HepG2 (cell line): Measurements from ENCODE around the gene ZNF503. TPM values are rescaled to one million over a fixed set of nuclear protein-coding genes. Genes with fewer than 3 reads are reported as not detected.
A peak's percentile ranks its signal among the peaks of the same experiment; 100 is the strongest.

ENCODE experiments used
- CEBPB ChIP-seq: IDR thresholded peaks from 2 replicates; pipeline ENCODE4 v1.6.1; 2011; ENCODE audit warnings: low read depth, low read length, improper control_type of control experiment, borderline replicate concordance
- CREM ChIP-seq, 2 experiments: sonication (generic) in 1 of 2; formaldehyde crosslinking in 1 of 2; IDR thresholded peaks; 2 replicates each; pipeline versions ENCODE4 v1.4.0 to v1.6.1; 2016 to 2020; ENCODE audit warnings: antibody characterized with exemption in 1 of 2, mild to moderate bottlenecking in 1 of 2, missing genetic modification reagents in 1 of 2
- ELF1 ChIP-seq: sonication (generic); formaldehyde crosslinking; IDR thresholded peaks from 2 replicates; pipeline ENCODE4 v1.4.0; 2020; ENCODE audit warnings: missing genetic modification reagents
- GFI1 ChIP-seq: sonication (generic); formaldehyde crosslinking; IDR thresholded peaks from 2 replicates; pipeline ENCODE4 v1.5.0; 2020; ENCODE audit warnings: missing genetic modification reagents, mild to moderate bottlenecking, borderline replicate concordance
- HBP1 ChIP-seq: IDR thresholded peaks from 2 replicates; pipeline ENCODE4 v1.6.1; 2016; ENCODE audit warnings: low read depth, control low read depth
- JDP2 ChIP-seq: sonication (generic); formaldehyde crosslinking; IDR thresholded peaks from 2 replicates; pipeline ENCODE4 v1.8.1; 2022; ENCODE audit warnings: missing genetic modification reagents, borderline replicate concordance
- NFAT5 ChIP-seq: sonication (generic); formaldehyde crosslinking; IDR thresholded peaks from 2 replicates; pipeline ENCODE4 v1.4.0; 2020; ENCODE audit warnings: missing genetic modification reagents
- NFATC3 ChIP-seq: sonication (generic); formaldehyde crosslinking; IDR thresholded peaks from 2 replicates; pipeline ENCODE4 v1.5.1; 2020; ENCODE audit warnings: mild to moderate bottlenecking, missing genetic modification reagents
- POGZ ChIP-seq: sonication (generic); formaldehyde crosslinking; IDR thresholded peaks from 2 replicates; pipeline ENCODE4 v1.4.0; 2020; ENCODE audit warnings: mild to moderate bottlenecking, missing genetic modification reagents
- RFXANK ChIP-seq: IDR thresholded peaks from 2 replicates; pipeline ENCODE4 v1.6.1; 2016
- SNAI1 ChIP-seq: sonication (generic); formaldehyde crosslinking; IDR thresholded peaks from 2 replicates; pipeline ENCODE4 v1.5.0; 2020; ENCODE audit warnings: mild to moderate bottlenecking, missing genetic modification reagents, borderline replicate concordance
- YY1 ChIP-seq: IDR thresholded peaks from 2 replicates; pipeline ENCODE4 v1.6.1; 2011; ENCODE audit warnings: low read length, low read depth, moderate library complexity, mild to moderate bottlenecking; ENCODE audit not compliant: insufficient read depth, insufficient replicate concordance
- ZBED4 ChIP-seq: sonication (generic); formaldehyde crosslinking; IDR thresholded peaks from 2 replicates; pipeline ENCODE4 v1.4.0; 2020; ENCODE audit warnings: missing genetic modification reagents, borderline replicate concordance
- ZC3H13 ChIP-seq: sonication (generic); formaldehyde crosslinking; IDR thresholded peaks from 2 replicates; pipeline ENCODE4 v1.8.1; 2023; ENCODE audit warnings: mild to moderate bottlenecking, missing genetic modification reagents, moderate library complexity
- ZNF101 ChIP-seq: sonication (generic); formaldehyde crosslinking; IDR thresholded peaks from 2 replicates; pipeline ENCODE4 v1.4.0; 2020; ENCODE audit warnings: mild to moderate bottlenecking, low read depth, missing genetic modification reagents, borderline replicate concordance
- ZNF264 ChIP-seq: sonication (generic); formaldehyde crosslinking; IDR thresholded peaks from 2 replicates; pipeline ENCODE4 v1.4.0; 2020; ENCODE audit warnings: missing genetic modification reagents
- ZNF790 ChIP-seq: sonication (generic); formaldehyde crosslinking; IDR thresholded peaks from 2 replicates; pipeline ENCODE4 v1.8.0; 2022; ENCODE audit warnings: missing genetic modification reagents, mild to moderate bottlenecking, borderline replicate concordance
- polyA plus RNA-seq, 8 experiments: library from polyadenylated mRNA; depleted of rRNA in 3 of 8; stranded (reverse) in 7 of 8; unstranded in 1 of 8; fragments of >200 nt; fragmentation: Illumina TruSeq in 4 of 8; extraction: Trizol in 4 of 8; gene quantifications; 2 replicates each; pipeline versions ENCODE4 v1.2.1 to v1.2.3, GENCODE V29; 2011 to 2016; ENCODE audit warnings: low read depth in 4 of 8, missing spikeins in 1 of 8, mixed read lengths in 1 of 8; ENCODE audit not compliant: insufficient read depth in 1 of 8
- total RNA-seq, 5 experiments: library from RNA; depleted of rRNA; stranded (reverse); fragments of >200 nt; fragmentation: Illumina TruSeq; extraction: Trizol; gene quantifications; 2 replicates each; pipeline ENCODE4 v1.2.3, GENCODE V29; 2016; ENCODE audit warnings: low read depth in 1 of 5

Gene ZNF503
- total and polyA plus RNA-seq, 2 of the 13 experiments (the other 11 are each of a cell fraction or from before 2014, with no cell fraction given), result 2.7 to 8.3 TPM

GRCh38 chr10:75431180-75432111 lies 29.9 kb upstream of the ZNF503 start, which contains the start of gene LRMDA (continued):
- TF ChIP-seq YY1 (peak; percentile 72), ZC3H13 (CRISPR knock-in tag) (0 out of 2 replicates have a peak, but pooled peaks have one; percentile 21), CEBPB (peak; percentile 90), CREM (IDR thresholded peaks at IDR 0.05) (peak; percentile 40; the same call in 1 of the 2 replicates), CREM (CRISPR knock-in tag; IDR thresholded peaks at IDR 0.05) (no peak), SNAI1 (CRISPR knock-in tag) (0 out of 2 replicates have a peak, but pooled peaks have one; percentile 25), GFI1 (CRISPR knock-in tag) (peak; percentile 16; the same call in 1 of the 2 replicates), ZNF790 (CRISPR knock-in tag) (no peak), ZNF264 (CRISPR knock-in tag) (no peak), ZBED4 (CRISPR knock-in tag) (peak; percentile 45), HBP1 (CRISPR knock-in tag) (0 out of 2 replicates have a peak, but pooled peaks have one; percentile 51), ZNF101 (CRISPR knock-in tag) (no peak), NFAT5 (CRISPR knock-in tag) (0 out of 2 replicates have a peak, but pooled peaks have one; percentile 31), POGZ (peak; percentile 60; the same call in 1 of the 2 replicates), RFXANK (no peak), ELF1 (peak; percentile 68), NFATC3 (CRISPR knock-in tag) (no peak), JDP2 (peak; percentile 63; the same call in 1 of the 2 replicates)
